ENCODE data around the gene CLPTM1L. TPM values are rescaled to one million over a fixed set of nuclear protein-coding genes. Genes with fewer than 3 reads are reported as not detected.

The CLPTM1L gene
- total and polyA plus RNA-seq, 9 of the 15 experiments (the other 6 are each of a cell fraction or from before 2014, with no cell fraction given), result 3.5 to 217 (median 177) TPM

- TF ChIP-seq ZBTB40 (IDR thresholded peaks at IDR 0.05), result peak; percentile 88
- TF ChIP-seq ZBTB40 (CRISPR knock-in tag; IDR thresholded peaks at IDR 0.05), result no peak
- TF ChIP-seq ID3 (CRISPR knock-in tag; IDR thresholded peaks at IDR 0.05), result no peak
- TF ChIP-seq ID3 (tag; IDR thresholded peaks at IDR 0.05), result peak; percentile 40; the same call in 1 of the 2 replicates
- no peak for TF ChIP-seq NR2C2 (CRISPR knock-in tag; IDR thresholded peaks at IDR 0.05)
- TF ChIP-seq NR2C2 (tag; IDR thresholded peaks at IDR 0.05), result peak; percentile 78
- TF ChIP-seq FOXP1 (CRISPR knock-in tag; IDR thresholded peaks at IDR 0.05), result no peak
- peak in 1 of 2 experiments; percentile 65; a peak in 2 of 4 replicates for TF ChIP-seq NONO (IDR thresholded peaks at IDR 0.05; ENCODE audit: low read depth in 2 of 2, low read length in 1 of 2)
- no peak for TF ChIP-seq HNRNPK (IDR thresholded peaks at IDR 0.05; ENCODE audit: low read depth, low read length, poor library complexity, severe bottlenecking)
- no peak for TF ChIP-seq TSHZ1 (CRISPR knock-in tag; IDR thresholded peaks at IDR 0.05)
- peak; percentile 78; the same call in 1 of the 2 replicates for TF ChIP-seq ETV5 (CRISPR knock-in tag; IDR thresholded peaks at IDR 0.05; ENCODE audit: low read depth)
- TF ChIP-seq ZNF282 (CRISPR knock-in tag; IDR thresholded peaks at IDR 0.05), result 0 out of 2 replicates have a peak, but pooled peaks have one; percentile 23
- TF ChIP-seq SETDB1 (IDR thresholded peaks at IDR 0.05; ENCODE audit: low read length), result no peak
- no peak; the same call in 1 of the 2 replicates for TF ChIP-seq EP400 (IDR thresholded peaks at IDR 0.05)
These were observed at the start of gene CLPTM1L (continued) for GRCh38 chr5:1344975-1345838.

All from K562 (cell line).